B cell (primary cell): Measurements from ENCODE around the gene RAB27A. TPM values are rescaled to one million over a fixed set of nuclear protein-coding genes. Genes with fewer than 3 reads are reported as not detected.
A peak's percentile ranks its signal among the peaks of the same experiment; 100 is the strongest.

Experiments
- ATAC-seq: fragments of 200-7000 bp; cut with Tn5 transposase; one replicate; pipeline ENCODE4 v1.10.0; 2021; ENCODE audit warnings: low read depth, mild to moderate bottlenecking, moderate number of reproducible peaks, moderate library complexity
- CTCF ChIA-PET: fragments of 350-600 bp; sonication (Branson Sonifier 250); formaldehyde crosslinking; loops from one replicate; lab custom pipeline; 2021; ENCODE audit warnings: antibody characterized with exemption, inconsistent platforms; lab: Charles Lee
- POLR2A ChIA-PET: fragments of 350-600 bp; sonication (Branson Sonifier 250); formaldehyde crosslinking; loops from one replicate; lab custom pipeline; 2021; ENCODE audit warnings: antibody characterized with exemption; lab: Charles Lee
- DNase-seq: peaks from one replicate; pipeline ENCODE4 v3.0.0; 2013
- H2AFZ ChIP-seq: 2 replicates; pipeline ENCODE4 v1.6.1; 2012; ENCODE audit warnings: mild to moderate bottlenecking, low read depth, low read length; ENCODE audit not compliant: insufficient read depth, poor library complexity, severe bottlenecking
- H3K27ac ChIP-seq, 2 donors: 1 replicate in 1 of 2; 2 replicates in 1 of 2; pipeline ENCODE4 v1.5.1; 2012 to 2013; ENCODE audit warnings: low read length in 2 of 2, mild to moderate bottlenecking in 2 of 2, moderate library complexity in 1 of 2
- H3K27me3 ChIP-seq, 4 experiments: fragments of 200-600 bp in 1 of 4; sonication (generic) in 1 of 4; replicated peaks in 1 of 4; 1 replicate in 2 of 4; 2 replicates in 2 of 4; pipeline versions ENCODE4 v1.6.1 to v1.7.0; 2013 to 2016; ENCODE audit warnings: low read length in 3 of 4, mild to moderate bottlenecking in 2 of 4, mixed read lengths in 1 of 4, moderate library complexity in 1 of 4; ENCODE audit not compliant: insufficient read depth in 4 of 4, control insufficient read depth in 3 of 4; ENCODE audit errors: control extremely low read depth in 1 of 4
- H3K36me3 ChIP-seq, 2 experiments: replicated peaks in 1 of 2; 1 replicate in 1 of 2; 2 replicates in 1 of 2; pipeline versions ENCODE4 v1.6.1 to v1.7.1; 2013; ENCODE audit warnings: low read length in 1 of 2; ENCODE audit not compliant: insufficient read depth in 2 of 2, control insufficient read depth in 1 of 2; ENCODE audit errors: control extremely low read depth in 1 of 2, extremely low read depth in 1 of 2
- H3K4me1 ChIP-seq, 2 donors: fragments of 200-600 bp in 1 of 2; sonication (generic) in 1 of 2; 1 replicate in 1 of 2; 2 replicates in 1 of 2; pipeline versions ENCODE4 v1.5.1 to v1.6.1; 2013 to 2017; ENCODE audit warnings: low read length in 2 of 2; ENCODE audit not compliant: control insufficient read depth in 2 of 2, insufficient read depth in 2 of 2
- H3K4me2 ChIP-seq: replicated peaks from 2 replicates; pipeline ENCODE3; 2012; ENCODE audit warnings: mild to moderate bottlenecking, low read depth, low read length; ENCODE audit not compliant: poor library complexity, severe bottlenecking
- H3K4me3 ChIP-seq, 5 experiments: fragments of 200-600 bp in 1 of 5; sonication (generic) in 1 of 5; 1 replicate in 3 of 5; 2 replicates in 2 of 5; pipeline versions ENCODE4 v1.5.1 to v1.7.0; 2011 to 2016; ENCODE audit warnings: low read length in 4 of 5, mild to moderate bottlenecking in 4 of 5, low read depth in 2 of 5, control low read depth in 1 of 5, moderate library complexity in 1 of 5; ENCODE audit not compliant: insufficient read depth in 1 of 5; ENCODE audit errors: control extremely low read depth in 1 of 5, extremely low read depth in 1 of 5
- H3K79me2 ChIP-seq: fragments of 200-600 bp; sonication (generic); one replicate; pipeline ENCODE4 v1.6.0; 2016; ENCODE audit warnings: low read length; ENCODE audit not compliant: control insufficient read depth, insufficient read depth
- H3K9ac ChIP-seq: fragments of 200-600 bp; sonication (generic); 2 replicates; pipeline ENCODE4 v1.6.1; 2017; ENCODE audit warnings: mild to moderate bottlenecking, low read length, moderate library complexity
- H3K9me3 ChIP-seq, 3 donors: one replicate each; pipeline versions ENCODE4 v1.6.1 to v1.7.1; 2013; ENCODE audit warnings: low read length in 2 of 3; ENCODE audit not compliant: control insufficient read depth in 2 of 3, insufficient read depth in 1 of 3; ENCODE audit errors: control extremely low read depth in 1 of 3
- H4K20me1 ChIP-seq: 2 replicates; pipeline ENCODE4 v1.6.0; 2012; ENCODE audit warnings: mild to moderate bottlenecking, low read length; ENCODE audit not compliant: insufficient read depth, control insufficient read depth, poor library complexity, severe bottlenecking
- H3K27ac Mint-ChIP-seq: one replicate; pipeline ENCODE4 v1.8.0; 2021; ENCODE audit warnings: mixed read lengths
- H3K27me3 Mint-ChIP-seq: one replicate; pipeline ENCODE4 v1.8.0; 2021; ENCODE audit warnings: mixed read lengths
- H3K4me1 Mint-ChIP-seq: one replicate; pipeline ENCODE4 v1.8.0; 2021; ENCODE audit warnings: mixed read lengths
- H3K4me3 Mint-ChIP-seq: one replicate; pipeline ENCODE4 v1.8.0; 2021; ENCODE audit warnings: mixed read lengths
- H3K9me3 Mint-ChIP-seq: one replicate; pipeline ENCODE4 v1.8.0; 2022; ENCODE audit warnings: mixed read lengths; ENCODE audit not compliant: insufficient read depth
- EZH2 ChIP-seq: IDR thresholded peaks from 2 replicates; pipeline ENCODE4 v1.6.1; 2012; ENCODE audit warnings: borderline replicate concordance, low read depth, mild to moderate bottlenecking, moderate library complexity, low read length; ENCODE audit not compliant: insufficient read depth, poor library complexity, severe bottlenecking
- WGBS: methylation state at CpG from one replicate; pipeline ENCODE4 v1.1.5; 2013; ENCODE audit warnings: missing lambda C conversion rate; ENCODE audit not compliant: insufficient coverage; 5-methylcytosine and 5-hydroxymethylcytosine counted together
- intact Hi-C: fragments of 100-400 bp; cut with micrococcal nuclease; formaldehyde crosslinking; loops from one replicate; pipeline ENCODE4 v1.10.0; 2022
- polyA plus RNA-seq: library from polyadenylated mRNA; depleted of rRNA; stranded (reverse); fragments of >200 nt; gene quantifications from 2 replicates; pipeline ENCODE4 v1.2.3, GENCODE V29; 2012
- total RNA-seq, 2 donors: library from RNA; stranded (reverse); fragments of 120-200 nt in 1 of 2; gene quantifications; 1 replicate in 1 of 2; 2 replicates in 1 of 2; pipeline versions ENCODE4 v1.2.3 to v1.2.4, GENCODE V29; 2013 to 2022
- TF ChIP-seq, protein P1 (sequence below): fragments of 200-600 bp; IDR thresholded peaks from one replicate; pipeline ENCODE4 v1.8.0; 2022; ENCODE audit warnings: antibody characterized with exemption, mild to moderate bottlenecking

RAB27A gene
- total and polyA plus RNA-seq, 2 donors (not counting 1 experiment from before 2014, with no cell fraction given), result 7.2 to 19.0 TPM

DNA sequence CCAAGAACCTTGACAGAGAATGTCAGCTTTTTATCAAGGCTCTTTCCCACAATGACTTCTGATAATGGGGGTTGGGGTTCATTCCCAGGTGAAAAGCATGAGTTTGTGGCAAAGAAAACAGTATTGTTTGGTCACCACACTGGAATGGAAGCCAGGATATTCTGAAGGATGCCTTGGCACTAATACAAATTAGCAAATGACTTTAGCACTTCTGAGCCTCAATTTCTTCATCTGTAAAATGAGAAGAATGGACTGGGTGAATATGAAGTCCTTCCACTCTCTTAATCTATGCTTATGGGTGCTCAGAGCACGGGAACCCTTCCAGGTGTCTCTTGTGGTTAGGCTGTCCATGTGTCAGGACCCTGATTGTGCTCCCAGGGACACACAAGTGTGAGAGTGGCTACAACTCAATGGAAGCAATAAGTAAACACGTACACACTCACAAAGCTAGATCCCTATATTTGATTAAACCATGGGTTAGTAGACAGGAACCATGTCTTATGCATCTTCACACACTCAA is 21.4 kb downstream of the RAB27A start:
- Mint-ChIP-seq H3K9me3 (no peaks in the 10 kb centered on the region), H3K4me3 (peak overlapping the region; percentile 75), H3K27ac (peak overlapping the region; percentile 89), H3K27me3 (no peaks in the 10 kb centered on the region), H3K4me1 (peaks cover 32% of the 10 kb centered on the region)
- POLR2A ChIA-PET, result interaction anchor here (1.0 kb wide), 1 partner anchor 11 kb away, joined by 3 read pairs; no protein-coding TSS in a partner anchor
- no peaks in the 10 kb centered on the region for H3K36me3 ChIP-seq
- ATAC-seq (no peak), DNase-seq (no peak)
- intact Hi-C loops, result no loop called here
- H3K9me3 ChIP-seq, result no peaks in the 10 kb centered on the region
- H3K27ac ChIP-seq, result peak overlapping the region; percentile 73 to 90
- no peaks in the 10 kb centered on the region for H4K20me1 ChIP-seq
- TF ChIP-seq, protein P1, sequence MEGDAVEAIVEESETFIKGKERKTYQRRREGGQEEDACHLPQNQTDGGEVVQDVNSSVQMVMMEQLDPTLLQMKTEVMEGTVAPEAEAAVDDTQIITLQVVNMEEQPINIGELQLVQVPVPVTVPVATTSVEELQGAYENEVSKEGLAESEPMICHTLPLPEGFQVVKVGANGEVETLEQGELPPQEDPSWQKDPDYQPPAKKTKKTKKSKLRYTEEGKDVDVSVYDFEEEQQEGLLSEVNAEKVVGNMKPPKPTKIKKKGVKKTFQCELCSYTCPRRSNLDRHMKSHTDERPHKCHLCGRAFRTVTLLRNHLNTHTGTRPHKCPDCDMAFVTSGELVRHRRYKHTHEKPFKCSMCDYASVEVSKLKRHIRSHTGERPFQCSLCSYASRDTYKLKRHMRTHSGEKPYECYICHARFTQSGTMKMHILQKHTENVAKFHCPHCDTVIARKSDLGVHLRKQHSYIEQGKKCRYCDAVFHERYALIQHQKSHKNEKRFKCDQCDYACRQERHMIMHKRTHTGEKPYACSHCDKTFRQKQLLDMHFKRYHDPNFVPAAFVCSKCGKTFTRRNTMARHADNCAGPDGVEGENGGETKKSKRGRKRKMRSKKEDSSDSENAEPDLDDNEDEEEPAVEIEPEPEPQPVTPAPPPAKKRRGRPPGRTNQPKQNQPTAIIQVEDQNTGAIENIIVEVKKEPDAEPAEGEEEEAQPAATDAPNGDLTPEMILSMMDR, result no peak
- no peak for TF ChIP-seq EZH2
- H3K9ac ChIP-seq, result peak overlapping the region; percentile 70
- CTCF ChIA-PET, result interaction anchor here (1.4 to 5.0 kb wide), 2 partner anchors 23 to 51 kb away, joined by 5 to 21 read pairs; no protein-coding TSS in a partner anchor
- H2AFZ ChIP-seq, result peak overlapping the region; percentile 92
- peak overlapping the region; percentile 82 for H3K4me2 ChIP-seq
- H3K4me1 ChIP-seq, result peaks cover 21 to 23% of the 10 kb centered on the region in 2 donors
- no peaks in the 10 kb centered on the region for H3K27me3 ChIP-seq
- H3K79me2 ChIP-seq, result peaks cover 86% of the 10 kb centered on the region
- peak overlapping the region in 1 of 5 experiments; percentile 70 for H3K4me3 ChIP-seq
- 86% methylated on average over 1 of the region's 2 CpGs for WGBS
